BJ (cell line): ENCODE results near the gene BCL2. TPM values are rescaled to one million over a fixed set of nuclear protein-coding genes. Genes with fewer than 3 reads are reported as not detected.

Experiments used
- CTCF ChIA-PET: fragments of 350-600 bp; formaldehyde crosslinking; extraction: SDS; loops from one replicate; lab custom pipeline; 2021; ENCODE audit warnings: antibody characterized with exemption, inconsistent platforms; lab: Yijun Ruan, JAX
- POLR2A ChIA-PET: fragments of 300-600 bp; sonication (Branson Sonifier 250); formaldehyde crosslinking; extraction: SDS; loops from one replicate; lab custom pipeline; 2021; ENCODE audit warnings: antibody characterized with exemption; lab: Charles Lee
- DNase-seq: peaks from one replicate; pipeline ENCODE4 v3.0.0-alpha.2; 2011; ENCODE audit warnings: low read depth
- H3K27me3 ChIP-seq: 2 replicates; pipeline ENCODE4 v1.6.0; 2011; ENCODE audit warnings: low read length; ENCODE audit not compliant: control insufficient read depth, insufficient read depth
- H3K36me3 ChIP-seq: 2 replicates; pipeline ENCODE4 v1.5.1; 2011; ENCODE audit warnings: low read length; ENCODE audit not compliant: control insufficient read depth, insufficient read depth
- H3K4me3 ChIP-seq: 2 replicates; pipeline ENCODE4 v1.5.1; 2011; ENCODE audit warnings: low read depth, mild to moderate bottlenecking, control low read depth, low read length
- polyA plus RNA-seq: library from polyadenylated mRNA; depleted of rRNA; stranded (reverse); fragments of >200 nt; gene quantifications from 2 replicates; pipeline ENCODE4 v1.2.3, GENCODE V29; 2011
- TF ChIP-seq, protein P1 (sequence below): IDR thresholded peaks from 2 replicates; pipeline ENCODE4 v1.5.1; 2011; ENCODE audit warnings: low read depth, mild to moderate bottlenecking, control low read depth, inconsistent platforms, low read length, moderate library complexity; ENCODE audit not compliant: insufficient read depth

Gene BCL2
- polyA plus RNA-seq, 1 experiment = 0.15 TPM

DNA sequence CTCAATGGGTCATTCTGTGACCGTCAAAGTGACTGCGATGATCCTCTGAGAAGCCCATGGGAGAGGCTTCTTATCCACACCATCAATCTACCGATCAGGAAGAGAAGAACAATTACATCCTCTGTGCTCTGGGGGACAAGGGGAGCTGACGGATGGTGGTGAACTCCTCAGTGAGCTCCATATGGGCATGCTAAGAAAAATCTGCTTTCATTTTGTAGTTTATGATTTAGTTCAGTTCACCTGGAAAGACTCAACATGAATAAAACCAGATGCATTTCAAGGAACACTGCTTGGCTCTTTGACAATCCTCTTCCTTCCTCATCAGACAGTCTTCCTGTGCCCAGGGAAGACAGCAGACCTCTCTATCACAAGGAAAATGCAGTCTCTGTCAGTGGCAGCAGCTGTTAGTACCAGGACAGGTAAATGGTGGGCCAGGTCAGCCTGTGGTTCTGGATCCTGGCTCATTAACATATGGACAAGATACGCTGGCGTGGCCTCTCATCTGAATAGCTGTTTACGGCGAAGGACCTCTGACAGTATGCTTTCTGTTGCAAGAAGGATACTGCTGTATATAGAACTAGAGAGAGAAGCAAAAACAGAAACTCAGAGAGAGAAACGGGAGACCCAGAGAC, 176.9 kb downstream of the BCL2 start:
- DNase-seq = no peak
- H3K4me3 ChIP-seq = no peak overlapping the region
- H3K36me3 ChIP-seq = no peaks in the 10 kb centered on the region
- CTCF ChIA-PET = interaction anchor here (0.6 to 6.8 kb wide), 5 partner anchors 10 to 641 kb away, joined by 4 to 35 read pairs (median 7); no protein-coding TSS in a partner anchor
- TF ChIP-seq, protein P1, sequence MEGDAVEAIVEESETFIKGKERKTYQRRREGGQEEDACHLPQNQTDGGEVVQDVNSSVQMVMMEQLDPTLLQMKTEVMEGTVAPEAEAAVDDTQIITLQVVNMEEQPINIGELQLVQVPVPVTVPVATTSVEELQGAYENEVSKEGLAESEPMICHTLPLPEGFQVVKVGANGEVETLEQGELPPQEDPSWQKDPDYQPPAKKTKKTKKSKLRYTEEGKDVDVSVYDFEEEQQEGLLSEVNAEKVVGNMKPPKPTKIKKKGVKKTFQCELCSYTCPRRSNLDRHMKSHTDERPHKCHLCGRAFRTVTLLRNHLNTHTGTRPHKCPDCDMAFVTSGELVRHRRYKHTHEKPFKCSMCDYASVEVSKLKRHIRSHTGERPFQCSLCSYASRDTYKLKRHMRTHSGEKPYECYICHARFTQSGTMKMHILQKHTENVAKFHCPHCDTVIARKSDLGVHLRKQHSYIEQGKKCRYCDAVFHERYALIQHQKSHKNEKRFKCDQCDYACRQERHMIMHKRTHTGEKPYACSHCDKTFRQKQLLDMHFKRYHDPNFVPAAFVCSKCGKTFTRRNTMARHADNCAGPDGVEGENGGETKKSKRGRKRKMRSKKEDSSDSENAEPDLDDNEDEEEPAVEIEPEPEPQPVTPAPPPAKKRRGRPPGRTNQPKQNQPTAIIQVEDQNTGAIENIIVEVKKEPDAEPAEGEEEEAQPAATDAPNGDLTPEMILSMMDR = no peak
- H3K27me3 ChIP-seq = peaks cover 9% of the 10 kb centered on the region
- POLR2A ChIA-PET = interaction anchor here (0.5 kb wide), 1 partner anchor 435 kb away, joined by 5 read pairs; no protein-coding TSS in a partner anchor

DNA sequence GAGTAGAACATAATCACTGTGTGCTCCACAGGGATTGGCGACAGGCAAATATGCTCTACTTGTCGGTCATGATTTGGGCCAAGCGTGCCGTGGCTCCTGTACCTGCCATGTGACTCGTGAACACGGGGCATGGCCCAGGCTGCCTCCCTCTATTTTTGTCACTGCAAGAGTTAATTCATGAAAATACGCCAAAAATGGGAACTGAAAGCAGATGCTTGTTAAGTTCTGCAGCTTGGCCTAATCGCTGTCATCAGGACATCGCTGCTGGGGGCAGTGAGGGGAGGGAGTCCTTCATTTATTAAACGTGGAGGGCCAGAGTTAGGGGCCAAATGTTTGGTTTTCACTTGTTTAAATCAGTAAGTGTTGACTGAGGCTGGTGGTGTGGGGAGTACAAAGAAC, 177.8 kb downstream of the BCL2 start:
- ChIA-PET CTCF (interaction anchor here (0.6 to 6.8 kb wide), 4 partner anchors 9 to 642 kb away, joined by 4 to 35 read pairs (median 10); no protein-coding TSS in a partner anchor), POLR2A (no interaction called here)
- TF ChIP-seq, protein P1 = no peak
- no peaks in the 10 kb centered on the region for H3K36me3 ChIP-seq
- peaks cover 7% of the 10 kb centered on the region for H3K27me3 ChIP-seq
- DNase-seq = no peak
- H3K4me3 ChIP-seq = no peak overlapping the region

DNA sequence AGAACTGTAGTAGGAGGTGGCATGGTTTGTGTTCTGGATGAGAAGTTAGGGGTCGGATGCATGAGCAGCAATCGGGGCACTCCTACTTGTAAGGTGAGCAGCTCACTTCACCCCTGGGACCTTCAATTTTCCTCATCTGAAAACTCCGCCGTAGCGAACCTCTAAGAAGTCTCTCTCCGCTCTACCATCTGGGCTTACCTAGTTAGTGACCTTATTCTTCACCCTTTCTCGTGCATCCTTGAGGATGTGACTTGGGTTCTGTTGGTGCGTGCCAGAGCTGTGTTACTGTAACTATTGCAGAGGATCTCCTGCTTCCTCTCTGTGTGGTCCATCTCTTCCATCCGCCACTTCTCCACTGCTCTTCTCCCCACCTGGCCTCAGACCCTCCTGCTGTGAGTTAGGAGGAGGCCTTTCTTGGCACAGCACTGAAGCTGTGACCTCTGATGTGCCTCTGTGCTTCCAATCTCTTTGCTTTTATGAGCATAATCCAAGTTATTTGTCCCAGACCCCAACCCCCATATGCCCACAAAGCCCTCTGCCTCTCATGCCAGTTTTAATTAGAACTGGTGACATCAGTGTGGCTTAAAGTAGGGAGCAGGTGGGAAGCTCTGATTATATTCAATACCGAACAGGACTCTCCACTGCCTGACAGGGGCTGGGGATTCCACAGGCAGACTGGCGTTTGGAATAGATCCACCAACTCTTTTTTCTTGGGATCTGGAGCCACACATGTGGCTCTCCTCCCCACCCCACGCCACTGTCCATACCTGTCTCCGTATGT, 178.4 kb downstream of the BCL2 start:
- Histone ChIP-seq H3K36me3 (no peaks in the 10 kb centered on the region), H3K4me3 (no peak overlapping the region), H3K27me3 (peaks cover 7% of the 10 kb centered on the region)
- TF ChIP-seq, protein P1 = no peak
- ChIA-PET POLR2A (no interaction called here), CTCF (interaction anchor here (2.8 to 6.8 kb wide), 3 partner anchors 9 to 298 kb away, joined by 7 to 35 read pairs (median 12); no protein-coding TSS in a partner anchor)
- DNase-seq = no peak

DNA sequence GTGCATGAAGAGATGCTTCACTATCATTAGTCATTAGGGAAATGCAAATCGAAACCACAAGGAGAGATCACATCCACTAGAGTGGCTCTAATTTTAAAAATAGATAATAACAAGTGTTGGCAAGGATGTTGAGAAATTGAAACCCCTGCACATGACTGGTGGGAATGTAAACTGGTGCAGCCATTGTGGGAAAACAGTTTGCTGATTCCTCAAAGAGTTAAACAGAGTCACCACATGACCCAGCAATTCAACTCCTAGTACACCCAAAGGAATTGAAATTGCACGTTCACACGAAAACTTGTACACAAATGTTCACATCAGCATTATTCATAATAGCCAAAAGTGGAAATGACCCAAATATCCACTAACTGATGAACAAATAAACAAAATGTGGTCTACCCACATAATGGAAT, 179.5 kb downstream of the BCL2 start:
- no peak for DNase-seq
- TF ChIP-seq, protein P1 = no peak
- H3K4me3 ChIP-seq = no peak overlapping the region
- POLR2A ChIA-PET = no interaction called here
- CTCF ChIA-PET = interaction anchor here (2.8 kb wide), 1 partner anchor 299 kb away, joined by 7 read pairs; no protein-coding TSS in a partner anchor
- H3K27me3 ChIP-seq = peaks cover 7% of the 10 kb centered on the region
- H3K36me3 ChIP-seq = no peaks in the 10 kb centered on the region
